Loucy (cell line): ENCODE measurements around the gene PHF8.

Source experiments
- CTCF ChIP-seq: fragments of 200-600 bp; sonication (generic); conservative IDR thresholded peaks from 2 replicates; pipeline ENCODE4 v1.5.1; 2014; ENCODE audit warnings: mild to moderate bottlenecking, antibody characterized with exemption, low read length
- EZH2phosphoT487 ChIP-seq: fragments of 200-600 bp; IDR thresholded peaks from 2 replicates; pipeline ENCODE4 v1.6.1; 2018; ENCODE audit warnings: antibody characterized with exemption, mild to moderate bottlenecking, moderate library complexity, borderline replicate concordance

- TF ChIP-seq CTCF (no peak), EZH2phosphoT487 (no peak)
Measured at GRCh38 chrX:53918702-53919101, 125.6 kb downstream of the PHF8 start.
